Adrenal gland (tissue), 12 donors: ENCODE measurements around the gene KRT39. TPM values are rescaled to one million over a fixed set of nuclear protein-coding genes. Genes with fewer than 3 reads are reported as not detected.

Source experiments
- DNase-seq, 7 donors: peaks; one replicate each; pipeline ENCODE4 v3.0.0-alpha.2; 2019 to 2020
- H3K27ac ChIP-seq, 5 donors: fragments of 200-600 bp; sonication (generic) in 4 of 5; 1 replicate in 3 of 5; 2 replicates in 2 of 5; pipeline versions ENCODE4 v1.5.1 to v1.8.0; 2016 to 2020; ENCODE audit warnings: mild to moderate bottlenecking in 1 of 5
- H3K27me3 ChIP-seq: fragments of 200-600 bp; 2 replicates; pipeline ENCODE4 v1.8.0; 2021
- H3K36me3 ChIP-seq, 2 donors: fragments of 200-600 bp; replicated peaks in 1 of 2; 1 replicate in 1 of 2; 2 replicates in 1 of 2; pipeline versions ENCODE4 v1.5.1 to v1.8.0; 2018 to 2022
- H3K4me1 ChIP-seq, 2 donors: fragments of 200-600 bp; replicated peaks in 1 of 2; 1 replicate in 1 of 2; 2 replicates in 1 of 2; pipeline versions ENCODE4 v1.5.1 to v1.8.0; 2018 to 2021
- H3K4me3 ChIP-seq, 4 donors: fragments of 200-600 bp; sonication (generic) in 3 of 4; one replicate each; pipeline ENCODE4 v1.5.1; 2016 to 2018
- H3K9me3 ChIP-seq, 3 donors: fragments of 200-600 bp; sonication (generic) in 1 of 3; replicated peaks in 1 of 3; 1 replicate in 2 of 3; 2 replicates in 1 of 3; pipeline versions ENCODE4 v1.5.1 to v1.8.0; 2016 to 2021
- CTCF ChIP-seq, 6 experiments: fragments of 450-650 bp in 4 of 6; fragments of 200-600 bp in 2 of 6; sonication (generic) in 1 of 6; IDR thresholded peaks; 1 replicate in 5 of 6; 2 replicates in 1 of 6; pipeline versions ENCODE4 v1.5.1 to v1.8.0; 2016 to 2021; ENCODE audit warnings: antibody characterized with exemption in 6 of 6, mild to moderate bottlenecking in 2 of 6, moderate library complexity in 1 of 6
- POLR2A ChIP-seq, 2 donors: fragments of 450-650 bp; IDR thresholded peaks; one replicate each; pipeline ENCODE4 v1.6.1; 2017; ENCODE audit warnings: antibody characterized with exemption in 2 of 2, mild to moderate bottlenecking in 2 of 2, moderate library complexity in 1 of 2
- WGBS, 4 donors: extraction: QIAGEN DNeasy Blood & Tissue Kit in 2 of 4; methylation state at CpG; one replicate each; pipeline versions ENCODE4 v1.1.5 to v1.1.7; 2013 to 2017; 5-methylcytosine and 5-hydroxymethylcytosine counted together
- intact Hi-C, 2 donors: fragments of 100-400 bp; cut with DNase I; formaldehyde crosslinking; loops; one replicate each; pipeline versions ENCODE4 v1.14.1 to v1.15.0; 2022 to 2023
- polyA plus RNA-seq, 3 donors: library from polyadenylated mRNA; stranded (reverse); fragments of 200-250 nt in 2 of 3; fragments of 350-450 nt in 1 of 3; fragmentation: Illumina TruSeq in 1 of 3; extraction: RNeasy Lipid Tissue Mini Kit (QIAGEN cat#74804) in 1 of 3; gene quantifications; one replicate each; pipeline ENCODE4 v1.2.3, GENCODE V29; 2013 to 2014
- total RNA-seq, 9 donors: library from RNA; depleted of rRNA in 4 of 9; stranded (reverse); fragments of >200 nt in 4 of 9; fragments of 120-200 nt in 1 of 9; fragmentation: NEBNext Ultra II Directional in 1 of 9; extraction: Animal tissue kit (Norgen Biotek cat#: 25700) in 1 of 9; gene quantifications; one replicate each; pipeline versions ENCODE4 v1.1.0 to v1.2.4, GENCODE V29; 2013 to 2023
- donor health status: healthy with polysubstance abuse.
- donor health status: Bipolar disorder and iron deficiency.
- donor health status: DM: yes; HTN: yes; CAD: no.
- donor health status: DM: no; HTN: no; CAD: no.
- donor health status: DM: no; HTN: no; CAD: no.
- donor health status: DM: yes; HTN: yes; CAD: no.

Gene KRT39
- total and polyA plus RNA-seq, 12 donors, result 0.17 TPM; not detected in 11

- peaks cover 6% of the 10 kb centered on the region for H3K27me3 ChIP-seq
- no peaks in the 10 kb centered on the region for H3K36me3 ChIP-seq
- WGBS, 4 donors, result 34 to 53% (median 48%) methylated on average over 10 of the region's 10 CpGs
- H3K4me3 ChIP-seq, result no peak overlapping the region
- H3K4me1 ChIP-seq, result no peaks in the 10 kb centered on the region
- no peak for DNase-seq
- no peak for TF ChIP-seq CTCF (IDR thresholded peaks at IDR 0.05)
- no peak for TF ChIP-seq POLR2A (IDR thresholded peaks at IDR 0.05)
- no peaks in the 10 kb centered on the region for H3K9me3 ChIP-seq
- intact Hi-C loops, result no loop called here
- no peak overlapping the region for H3K27ac ChIP-seq
Measured at GRCh38 chr17:40949418-40949817, 17.3 kb downstream of the KRT39 start.

- Histone ChIP-seq H3K4me3 (no peak overlapping the region), H3K36me3 (no peaks in the 10 kb centered on the region), H3K27me3 (peaks cover 6% of the 10 kb centered on the region), H3K27ac (no peak overlapping the region), H3K9me3 (no peaks in the 10 kb centered on the region), H3K4me1 (no peaks in the 10 kb centered on the region)
- no peak for DNase-seq
- TF ChIP-seq CTCF (IDR thresholded peaks at IDR 0.05), result no peak
- TF ChIP-seq POLR2A (IDR thresholded peaks at IDR 0.05), result no peak
- intact Hi-C loops, result no loop called here
- 56 to 79% (median 69%) methylated on average over 2 of the region's 2 CpGs for WGBS, 4 donors
Measured at GRCh38 chr17:40947929-40948328, 18.8 kb downstream of the KRT39 start.

GRCh38 chr17:40945414-40945813 lies 21.3 kb downstream of the KRT39 start:
- no peak overlapping the region for H3K27ac ChIP-seq
- 77 to 89% (median 87%) methylated on average over 6 of the region's 6 CpGs for WGBS, 4 donors
- no peaks in the 10 kb centered on the region for H3K9me3 ChIP-seq
- DNase-seq, result no peak
- intact Hi-C loops, result no loop called here
- no peaks in the 10 kb centered on the region for H3K36me3 ChIP-seq
- H3K4me3 ChIP-seq, result no peak overlapping the region
- H3K4me1 ChIP-seq, result no peaks in the 10 kb centered on the region
- TF ChIP-seq POLR2A (IDR thresholded peaks at IDR 0.05) (no peak), CTCF (IDR thresholded peaks at IDR 0.05) (no peak)
- peaks cover 6% of the 10 kb centered on the region for H3K27me3 ChIP-seq

- H3K36me3 ChIP-seq, result no peaks in the 10 kb centered on the region
- H3K4me3 ChIP-seq, result no peak overlapping the region
- TF ChIP-seq CTCF (IDR thresholded peaks at IDR 0.05) (no peak), POLR2A (IDR thresholded peaks at IDR 0.05) (no peak)
- intact Hi-C loops, result no loop called here
- DNase-seq, result no peak
- no peaks in the 10 kb centered on the region for H3K9me3 ChIP-seq
- no peak overlapping the region for H3K27ac ChIP-seq
- WGBS, 4 donors, result 40 to 71% (median 54%) methylated on average over 1 of the region's 1 CpG
- no peaks in the 10 kb centered on the region for H3K4me1 ChIP-seq
- H3K27me3 ChIP-seq, result peaks cover 6% of the 10 kb centered on the region
Measured at GRCh38 chr17:40944531-40944930, 22.2 kb downstream of the KRT39 start.
